Prostate gland (tissue), 2 donors: ENCODE data around the gene MRPL44.

Experiments used
- CTCF ChIP-seq, 4 experiments: fragments of 200-600 bp in 2 of 4; fragments of 450-650 bp in 2 of 4; sonication (generic) in 2 of 4; IDR thresholded peaks; 1 replicate in 3 of 4; 2 replicates in 1 of 4; pipeline ENCODE4 v1.5.1; 2016 to 2019; ENCODE audit warnings: antibody characterized with exemption in 4 of 4, mild to moderate bottlenecking in 2 of 4, moderate library complexity in 2 of 4
- POLR2A ChIP-seq: fragments of 450-650 bp; IDR thresholded peaks from one replicate; pipeline ENCODE4 v1.6.1; 2016; ENCODE audit warnings: antibody characterized with exemption, mild to moderate bottlenecking

- TF ChIP-seq CTCF (IDR thresholded peaks at IDR 0.05) (no peak), POLR2A (no peak)
Observed at GRCh38 chr2:223980803-223981202, 23.5 kb downstream of the MRPL44 start.
